GM18505 (cell line): Measurements from ENCODE around the gene KCP.
"Not testable (repeated sequence)": the region's sequence is repeated elsewhere in the genome, so short reads cannot be mapped to it uniquely, and the experiment has no call there.

Source experiments
- ATAC-seq: cut with Tn5 transposase; IDR thresholded peaks from one replicate; pipeline ENCODE4 v1.9.1; 2021; ENCODE audit not compliant: unreplicated experiment
- POLR2A ChIP-seq: IDR thresholded peaks from 4 replicates; pipeline ENCODE4 v1.6.1; 2011; ENCODE audit warnings: borderline replicate concordance; ENCODE audit not compliant: insufficient read depth, insufficient read length; ENCODE audit errors: extremely low read depth

KCP gene

DNA sequence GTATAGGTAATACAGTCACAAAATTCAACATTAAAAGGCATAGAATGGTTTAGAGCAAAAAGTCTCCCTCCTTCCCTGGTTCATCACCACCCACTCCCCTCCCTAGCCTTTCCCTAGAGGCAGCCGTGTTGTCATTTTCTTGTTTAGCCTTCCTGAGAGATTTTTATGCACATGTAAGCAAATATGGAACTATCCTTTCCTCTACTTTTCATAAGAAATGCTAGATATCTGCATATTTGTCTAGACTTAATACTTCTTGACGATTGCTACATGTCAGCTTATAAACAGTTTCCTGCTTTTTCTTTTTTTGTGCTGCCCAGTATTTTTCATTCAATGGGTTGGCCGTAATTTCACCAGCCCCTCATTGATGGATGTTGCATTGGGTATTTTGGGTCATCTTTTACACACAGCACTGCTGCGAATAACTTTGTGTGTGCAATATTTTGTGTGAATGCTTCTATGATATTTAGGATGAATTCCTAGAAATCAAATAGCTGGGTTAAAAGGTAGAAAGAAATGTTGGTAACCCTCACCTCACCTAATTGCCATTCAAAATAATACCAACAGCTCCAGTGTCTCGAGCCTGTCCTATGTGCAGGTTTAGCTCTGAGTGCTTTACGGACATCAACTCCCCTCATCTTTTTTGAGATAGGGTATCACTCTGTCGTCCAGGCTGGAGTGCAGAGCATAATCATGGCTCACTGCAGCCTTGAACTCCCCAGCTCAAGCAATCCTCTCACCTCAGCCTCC, 34.2 kb upstream of the KCP start:
- no peak for TF ChIP-seq POLR2A
- ATAC-seq, result no peak

DNA sequence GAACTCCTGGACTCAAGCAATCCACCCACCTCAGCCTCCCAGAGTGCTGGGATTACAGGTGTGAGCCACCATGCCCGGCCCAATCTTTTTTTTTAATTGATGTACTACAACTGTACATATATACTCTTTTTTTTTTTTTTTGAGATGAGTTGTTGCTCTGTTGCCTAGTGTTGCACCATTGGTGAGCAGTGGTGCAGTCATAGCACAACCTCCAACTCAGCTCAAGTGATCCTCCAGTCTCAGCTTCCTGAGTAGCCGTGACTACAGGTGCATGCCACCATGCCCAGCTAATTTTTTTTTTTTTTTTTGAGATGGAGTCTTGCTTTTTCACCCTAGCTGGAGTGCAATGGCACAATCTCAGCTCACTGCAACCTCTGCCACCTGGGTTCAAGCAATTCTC, 32.7 kb upstream of the KCP start:
- ATAC-seq, result not testable (repeated sequence)

DNA sequence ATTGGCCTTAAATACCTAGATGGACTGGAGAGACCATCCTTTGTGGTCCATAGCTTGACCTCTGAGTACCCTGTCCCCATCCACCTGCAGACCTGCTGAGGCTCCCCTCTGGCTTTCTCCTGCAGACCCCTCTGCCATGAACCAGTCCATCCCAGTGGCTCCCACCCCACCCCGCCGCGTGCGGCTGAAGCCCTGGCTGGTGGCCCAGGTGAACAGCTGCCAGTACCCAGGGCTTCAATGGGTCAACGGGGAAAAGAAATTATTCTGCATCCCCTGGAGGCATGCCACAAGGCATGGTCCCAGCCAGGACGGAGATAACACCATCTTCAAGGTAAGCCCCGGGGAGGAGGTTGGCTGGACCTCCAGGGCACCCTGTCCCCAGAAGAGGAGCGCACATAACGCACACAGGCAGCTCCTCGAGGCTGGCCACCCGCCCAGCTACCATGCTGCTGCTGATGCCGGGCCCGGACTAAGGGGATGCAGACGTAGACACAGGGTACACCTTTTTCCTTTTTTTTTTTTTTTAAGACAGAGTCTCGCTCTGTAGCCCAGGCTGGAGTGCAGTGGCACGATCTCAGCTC, 31.5 kb upstream of the KCP start:
- no peak for TF ChIP-seq POLR2A
- ATAC-seq, result no peak

DNA sequence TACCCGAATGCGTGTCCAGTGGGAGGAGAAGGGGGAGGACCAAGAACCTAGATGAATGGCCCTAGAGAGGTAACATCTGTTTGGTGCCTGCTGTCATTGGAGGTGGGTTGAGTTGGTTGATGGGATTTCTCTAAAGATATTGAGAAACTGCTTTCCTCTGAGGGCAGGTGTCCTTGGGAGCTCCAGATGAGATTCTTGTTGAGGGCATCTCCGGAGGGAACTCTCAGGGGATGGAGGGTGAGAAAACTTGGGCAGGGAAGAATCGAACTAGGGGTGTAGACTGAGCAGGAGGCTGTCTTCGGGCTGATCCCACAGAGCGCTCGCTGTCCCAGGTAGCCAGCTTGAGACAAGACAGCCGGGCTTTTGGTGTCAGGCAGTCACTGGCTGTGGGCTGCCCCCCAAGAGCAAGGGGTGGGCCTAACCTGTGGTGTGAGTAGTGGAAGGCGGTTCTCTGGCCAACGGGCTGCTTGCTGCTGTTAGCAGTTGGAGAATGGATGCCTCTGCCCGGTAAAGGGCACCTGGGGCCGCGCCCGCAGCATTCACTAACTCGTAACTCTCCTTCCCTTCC, 30.9 kb upstream of the KCP start:
- no peak for TF ChIP-seq POLR2A
- ATAC-seq, result no peak

DNA sequence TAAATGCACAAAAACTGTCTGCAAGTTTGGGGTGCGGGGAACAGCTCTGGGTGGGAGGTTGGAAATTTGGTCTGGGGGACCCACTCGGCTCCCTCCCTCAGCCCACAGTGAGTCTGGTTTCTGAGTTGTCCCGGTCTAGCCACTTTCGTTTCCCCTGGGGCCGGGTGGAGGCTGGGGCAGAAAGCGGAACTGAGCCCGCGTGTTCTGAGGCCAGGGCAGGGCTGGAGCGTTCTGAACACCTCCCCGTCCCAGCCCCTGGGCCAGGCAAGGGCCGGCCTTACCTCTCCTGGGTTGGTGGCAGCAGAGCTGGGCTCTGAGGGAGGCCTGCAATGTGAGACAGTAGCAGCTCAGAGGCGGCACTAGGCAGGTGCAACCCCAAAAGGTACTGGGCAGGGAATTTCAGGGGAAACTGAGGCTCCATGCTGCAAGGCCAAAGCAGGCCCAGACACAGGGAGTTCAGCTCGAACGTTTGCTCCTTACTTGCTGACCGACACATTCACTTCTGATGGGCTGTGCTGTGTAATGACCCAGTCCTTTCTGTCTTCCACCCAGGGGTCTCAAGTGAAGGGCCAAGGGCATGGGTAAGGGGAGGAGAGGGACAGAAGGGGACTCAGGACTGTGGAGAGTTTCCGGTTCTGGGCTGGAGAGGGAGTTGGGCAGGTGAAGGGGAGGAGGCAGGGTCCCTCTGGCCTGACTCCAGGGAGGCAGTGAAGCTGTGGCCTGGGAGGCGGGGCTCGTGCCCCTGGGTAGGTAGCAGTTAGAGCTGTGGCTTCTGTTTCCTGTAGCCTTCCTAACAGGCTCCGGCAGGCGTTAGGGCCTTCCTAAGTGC, 30.2 kb upstream of the KCP start:
- ATAC-seq, result peak; percentile 54
- no peak for TF ChIP-seq POLR2A

DNA sequence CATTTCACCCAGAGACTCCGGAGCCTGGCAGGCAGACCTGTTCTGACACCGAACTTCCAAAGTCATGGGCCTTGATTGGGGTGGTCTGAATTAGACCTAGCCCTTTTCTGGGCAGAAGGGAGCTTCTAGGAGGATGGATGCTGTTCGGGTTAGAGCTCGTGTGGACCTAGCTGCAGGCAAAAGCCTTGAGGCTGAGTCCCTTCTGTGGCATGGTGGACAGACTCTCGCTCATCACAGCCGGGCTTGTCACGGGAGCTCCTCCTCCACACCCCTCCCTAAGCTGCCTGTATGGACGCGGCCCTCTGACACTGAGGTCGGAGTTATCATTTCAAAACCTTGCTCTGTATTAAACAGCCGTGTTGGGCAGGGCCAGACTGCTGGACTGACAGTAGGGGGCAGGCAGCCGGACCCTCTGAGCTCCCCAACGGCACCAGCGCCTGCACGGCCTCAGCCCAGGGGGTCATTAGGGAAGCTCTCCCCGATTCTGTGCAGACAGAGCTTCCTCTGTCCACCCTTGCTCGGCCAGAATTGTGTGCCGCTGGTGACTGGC, 29.4 kb upstream of the KCP start:
- TF ChIP-seq POLR2A, result peak; percentile 50
- no peak for ATAC-seq

DNA sequence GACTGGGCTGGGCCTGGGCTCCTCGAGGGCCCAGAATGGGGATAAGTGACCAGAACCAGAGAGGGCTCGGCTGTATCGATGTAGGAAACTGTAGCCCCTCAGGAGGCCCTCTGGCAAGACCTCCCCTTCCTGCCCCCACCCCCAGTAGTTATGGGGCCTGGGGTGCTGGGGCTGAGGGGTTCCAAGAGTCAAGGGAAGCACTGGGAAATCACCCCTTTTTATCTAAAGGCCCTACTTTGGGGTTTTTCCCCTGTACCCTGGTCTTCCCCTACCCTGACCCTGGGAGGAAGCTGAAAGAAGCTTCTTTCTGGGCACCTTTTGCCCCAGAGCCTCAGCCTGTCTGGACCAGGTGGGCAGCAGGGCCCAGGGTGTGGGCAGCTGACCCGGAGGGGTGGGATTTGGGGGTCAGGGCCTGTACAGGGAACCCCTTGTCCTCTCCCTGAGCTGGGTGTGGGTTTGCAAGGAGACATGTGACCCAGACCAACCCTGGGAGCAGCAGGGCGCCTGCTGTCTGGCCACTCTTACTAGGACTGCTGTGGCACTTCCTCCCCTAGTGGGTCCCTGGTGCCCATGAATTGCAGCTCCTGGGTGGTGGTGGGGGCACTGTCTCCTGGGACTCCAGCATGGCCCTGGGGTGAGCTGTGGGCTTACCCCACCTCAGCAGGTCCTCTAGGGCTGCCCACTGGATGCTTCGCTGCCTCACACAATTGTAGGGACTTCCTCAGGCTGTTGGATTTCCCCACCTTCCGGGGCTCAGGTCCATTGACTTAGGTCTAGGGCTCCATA, 28.8 kb upstream of the KCP start:
- TF ChIP-seq POLR2A, result peak; percentile 22
- no peak for ATAC-seq

DNA sequence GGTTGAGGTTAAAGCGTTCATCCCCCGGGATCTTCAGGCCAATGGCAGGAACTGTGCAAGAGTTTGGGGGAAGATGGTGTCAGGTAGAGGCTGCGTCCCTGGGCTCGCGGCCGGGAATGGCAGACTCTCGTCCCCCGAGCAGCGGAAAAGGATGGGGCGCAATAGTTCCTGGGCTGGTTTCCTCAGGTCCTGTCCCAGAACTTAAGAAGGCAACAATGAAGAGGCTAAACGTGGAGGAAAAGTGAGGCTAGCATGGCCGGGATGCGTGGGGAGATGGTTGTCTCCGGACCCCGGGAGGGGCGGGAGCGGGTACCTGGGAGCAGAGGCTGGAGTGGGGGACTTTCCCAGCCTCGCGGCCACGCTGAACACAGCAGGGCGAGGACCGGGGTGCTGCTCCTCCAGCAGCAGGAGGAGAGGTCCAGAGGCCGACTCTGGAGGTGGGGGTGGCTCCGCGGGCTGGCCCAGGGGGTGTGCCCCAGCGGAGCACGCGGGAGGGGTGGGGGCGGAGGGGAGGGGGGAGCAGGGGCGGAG, 28.1 kb upstream of the KCP start:
- peak; percentile 86 for TF ChIP-seq POLR2A
- no peak for ATAC-seq

DNA sequence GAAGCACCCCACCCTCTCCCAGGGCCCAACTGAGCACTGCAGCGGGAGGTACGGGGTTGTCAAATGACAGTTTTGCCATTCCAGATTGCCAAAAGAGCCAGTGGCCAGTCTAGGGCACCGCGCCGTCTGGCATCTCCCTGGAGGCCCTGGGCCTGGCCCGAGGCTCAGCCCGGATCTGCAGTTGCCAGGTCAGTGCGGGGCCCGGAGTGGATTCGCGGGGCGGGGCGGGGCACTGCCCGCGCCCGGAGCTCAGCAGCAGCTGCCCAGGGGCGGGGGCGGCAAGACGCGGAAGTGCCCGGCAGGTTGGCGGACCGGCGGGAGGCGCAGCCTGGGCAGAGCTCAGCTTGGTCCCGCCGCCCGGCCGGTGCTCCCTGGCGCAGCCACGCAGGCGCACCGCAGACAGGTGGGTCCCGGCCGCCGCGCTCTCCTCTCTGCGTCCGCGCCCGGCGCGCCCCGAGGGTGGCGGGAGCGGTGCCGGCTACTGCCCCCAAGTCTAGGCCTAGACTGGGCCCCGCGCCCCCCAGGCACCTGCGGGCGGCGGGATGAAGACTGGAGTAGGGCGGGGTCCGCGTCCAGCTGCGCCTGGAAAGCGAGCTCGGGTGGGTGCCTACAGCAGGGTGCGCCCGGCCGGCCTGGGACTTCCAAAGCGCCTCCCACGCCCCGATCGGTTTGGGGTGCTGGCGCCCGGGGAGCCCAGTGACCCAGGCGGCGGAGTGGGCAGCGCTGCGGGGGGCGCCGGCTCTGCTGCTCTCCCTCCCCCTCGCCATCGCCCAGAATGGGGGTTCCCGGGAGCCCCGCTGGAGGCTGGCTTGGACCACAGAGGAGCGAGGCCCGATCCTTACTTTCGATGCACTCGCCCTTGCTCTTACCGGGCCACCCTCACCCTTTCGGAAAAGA, 27.4 kb upstream of the KCP start, which contains the start of gene IRF5:
Gene IRF5 (plus strand): TSS at position 281 of the 897 bp plus-strand sequence. CDS start 4,155 bp downstream, outside the sequence.
- no peak for ATAC-seq
- peak; percentile 83 for TF ChIP-seq POLR2A

DNA sequence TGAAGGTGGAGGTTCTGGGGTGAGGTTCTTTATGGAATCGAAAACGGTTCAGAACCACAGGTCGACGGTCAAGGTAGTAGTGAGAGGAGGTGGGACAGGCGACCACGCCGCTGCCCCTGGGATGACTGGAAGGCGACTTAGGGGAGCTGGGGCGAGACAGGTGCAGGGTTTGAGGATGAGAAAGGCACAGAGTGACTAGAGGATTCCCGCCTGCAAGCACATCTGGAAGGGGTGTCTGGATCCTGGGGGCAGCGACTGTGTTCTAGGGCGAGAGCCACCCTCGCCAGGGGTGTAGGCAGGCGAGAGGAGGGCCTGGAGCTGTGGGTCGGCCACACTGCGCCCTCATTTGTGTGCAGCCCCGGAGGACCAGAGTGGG, 26.8 kb upstream of the KCP start:
- ATAC-seq, result no peak
- TF ChIP-seq POLR2A, result no peak

DNA sequence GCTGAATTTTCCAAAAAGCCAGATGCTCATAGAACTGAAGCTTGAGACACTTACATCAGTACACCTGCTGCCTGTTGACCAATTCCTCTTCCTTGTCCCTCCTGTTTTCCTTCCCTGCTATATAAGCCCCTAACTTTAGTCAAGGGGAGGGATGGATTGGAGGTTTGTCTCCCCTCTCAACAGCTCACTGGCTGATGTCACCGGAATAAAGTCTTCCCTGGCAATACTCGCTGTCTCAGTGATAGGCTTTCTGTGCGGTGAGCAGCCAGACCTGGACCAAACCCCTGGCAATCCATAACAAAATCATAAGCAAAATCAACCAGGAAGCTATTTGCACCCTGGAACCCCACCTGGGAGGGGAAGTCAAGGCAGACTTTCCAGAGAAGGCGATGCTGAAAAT, 26.3 kb upstream of the KCP start:
- no peak for TF ChIP-seq POLR2A
- no peak for ATAC-seq

DNA sequence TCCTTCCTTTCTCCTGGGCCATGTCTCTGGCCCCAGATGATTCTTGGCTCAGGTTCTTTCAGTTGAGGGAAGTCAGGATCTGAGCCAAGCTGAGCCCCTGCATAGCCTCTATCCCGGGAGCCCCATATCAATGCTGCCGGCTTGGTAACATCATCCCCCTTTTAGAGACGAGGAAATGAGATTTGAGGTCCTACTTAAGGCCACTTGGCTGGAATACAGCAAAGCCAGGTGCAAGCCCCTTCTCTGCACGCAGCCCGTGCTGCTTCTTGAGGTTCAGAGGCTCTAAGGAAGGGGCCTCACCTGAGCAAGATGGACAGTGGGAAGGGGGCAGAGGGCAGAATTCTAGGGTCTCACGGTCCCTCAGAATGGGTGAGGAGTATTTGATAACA, 24.8 kb upstream of the KCP start:
- no peak for TF ChIP-seq POLR2A
- ATAC-seq, result no peak
